ENCODE data around the gene PPARG. TPM values are rescaled to one million over a fixed set of nuclear protein-coding genes. Genes with fewer than 3 reads are reported as not detected.

PPARG gene
- total RNA-seq, 1 experiment from 2014 or later = 0.79 TPM

DNA sequence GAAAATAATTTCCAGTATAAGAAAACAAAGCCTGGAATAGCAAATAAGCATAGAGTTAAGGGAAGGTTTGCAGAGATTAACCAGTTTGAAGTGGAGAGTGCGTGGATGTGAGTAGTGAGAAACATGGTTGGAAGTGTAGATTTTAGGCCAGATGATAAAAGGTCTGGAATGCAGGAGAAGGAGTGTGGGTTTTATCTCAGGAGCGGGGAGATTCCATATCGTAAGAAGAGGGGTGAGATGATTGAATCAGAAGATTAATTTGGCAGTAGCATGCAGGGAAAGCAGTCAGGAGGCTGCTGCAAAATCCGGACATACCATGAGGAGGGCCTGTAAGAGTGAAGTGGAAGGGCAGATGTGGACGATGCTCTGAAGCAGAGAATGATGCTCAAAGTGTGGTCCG lies 13.7 kb downstream of the PPARG start:
- no peaks in the 10 kb centered on the region for H3K36me3 Mint-ChIP-seq
- no peak overlapping the region for H3K4me3 Mint-ChIP-seq
- ChIA-PET POLR2A (no interaction called here), CTCF (no interaction called here)
- H3K9me3 Mint-ChIP-seq = no peaks in the 10 kb centered on the region
- H3K4me1 Mint-ChIP-seq = no peaks in the 10 kb centered on the region
- no peaks in the 10 kb centered on the region for H3K27me3 Mint-ChIP-seq (ENCODE audit: low read depth)
- ATAC-seq (no peak), DNase-seq (ENCODE audit: low spot score) (no peak)
- no peak overlapping the region for H3K27ac Mint-ChIP-seq
- no peak for TF ChIP-seq SP1 (CRISPR knock-in tag; conservative IDR thresholded peaks at IDR 0.05)
- TF ChIP-seq E2F4 (CRISPR knock-in tag; IDR thresholded peaks at IDR 0.05; ENCODE audit: borderline replicate concordance, low read depth) = no peak
- no peak for TF ChIP-seq ZNF671 (CRISPR knock-in tag; IDR thresholded peaks at IDR 0.05)
- TF ChIP-seq CDX4 (CRISPR knock-in tag; IDR thresholded peaks at IDR 0.05; ENCODE audit: borderline replicate concordance) = no peak
- TF ChIP-seq, protein P1, sequence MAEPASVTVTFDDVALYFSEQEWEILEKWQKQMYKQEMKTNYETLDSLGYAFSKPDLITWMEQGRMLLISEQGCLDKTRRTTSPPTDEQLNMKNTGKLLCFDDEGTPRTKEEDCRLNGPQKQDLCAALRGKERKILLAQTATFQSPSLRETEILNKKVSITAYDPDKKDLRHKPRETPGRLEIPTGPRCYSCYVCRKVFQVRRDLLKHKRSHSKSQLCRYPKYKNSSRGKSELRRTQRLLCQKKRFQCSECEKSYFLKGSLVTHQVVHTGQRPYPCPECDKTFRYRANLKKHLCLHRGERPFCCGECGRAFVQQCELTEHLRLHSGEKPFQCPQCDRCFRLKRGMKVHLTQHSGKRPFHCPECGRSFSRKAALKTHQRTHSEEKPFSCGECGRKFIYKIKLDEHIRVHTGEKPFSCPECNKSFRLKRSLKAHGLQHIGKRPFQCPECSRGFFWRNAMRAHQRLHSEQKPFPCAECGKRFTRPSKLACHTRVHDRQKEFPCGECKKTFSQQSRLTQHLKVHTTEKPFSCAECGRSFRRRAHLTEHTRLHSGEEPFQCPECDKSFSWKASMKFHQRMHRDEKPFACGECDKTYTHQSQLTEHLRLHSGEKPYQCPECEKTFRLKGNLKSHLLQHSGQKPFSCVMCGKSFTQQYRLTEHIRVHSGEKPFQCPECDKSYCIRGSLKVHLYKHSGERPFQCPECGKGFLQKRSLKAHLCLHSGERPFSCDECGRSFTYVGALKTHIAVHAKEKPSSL (CRISPR knock-in tag; conservative IDR thresholded peaks at IDR 0.05) = no peak
- no peak for TF ChIP-seq EMX1 (CRISPR knock-in tag; IDR thresholded peaks at IDR 0.05)
- TF ChIP-seq OVOL2 (CRISPR knock-in tag; IDR thresholded peaks at IDR 0.05; ENCODE audit: borderline replicate concordance) = no peak
- no peak for TF ChIP-seq USF1 (CRISPR knock-in tag; IDR thresholded peaks at IDR 0.05)
- TF ChIP-seq RELA (CRISPR knock-in tag; IDR thresholded peaks at IDR 0.05; ENCODE audit: borderline replicate concordance) = no peak
- TF ChIP-seq, protein P2, sequence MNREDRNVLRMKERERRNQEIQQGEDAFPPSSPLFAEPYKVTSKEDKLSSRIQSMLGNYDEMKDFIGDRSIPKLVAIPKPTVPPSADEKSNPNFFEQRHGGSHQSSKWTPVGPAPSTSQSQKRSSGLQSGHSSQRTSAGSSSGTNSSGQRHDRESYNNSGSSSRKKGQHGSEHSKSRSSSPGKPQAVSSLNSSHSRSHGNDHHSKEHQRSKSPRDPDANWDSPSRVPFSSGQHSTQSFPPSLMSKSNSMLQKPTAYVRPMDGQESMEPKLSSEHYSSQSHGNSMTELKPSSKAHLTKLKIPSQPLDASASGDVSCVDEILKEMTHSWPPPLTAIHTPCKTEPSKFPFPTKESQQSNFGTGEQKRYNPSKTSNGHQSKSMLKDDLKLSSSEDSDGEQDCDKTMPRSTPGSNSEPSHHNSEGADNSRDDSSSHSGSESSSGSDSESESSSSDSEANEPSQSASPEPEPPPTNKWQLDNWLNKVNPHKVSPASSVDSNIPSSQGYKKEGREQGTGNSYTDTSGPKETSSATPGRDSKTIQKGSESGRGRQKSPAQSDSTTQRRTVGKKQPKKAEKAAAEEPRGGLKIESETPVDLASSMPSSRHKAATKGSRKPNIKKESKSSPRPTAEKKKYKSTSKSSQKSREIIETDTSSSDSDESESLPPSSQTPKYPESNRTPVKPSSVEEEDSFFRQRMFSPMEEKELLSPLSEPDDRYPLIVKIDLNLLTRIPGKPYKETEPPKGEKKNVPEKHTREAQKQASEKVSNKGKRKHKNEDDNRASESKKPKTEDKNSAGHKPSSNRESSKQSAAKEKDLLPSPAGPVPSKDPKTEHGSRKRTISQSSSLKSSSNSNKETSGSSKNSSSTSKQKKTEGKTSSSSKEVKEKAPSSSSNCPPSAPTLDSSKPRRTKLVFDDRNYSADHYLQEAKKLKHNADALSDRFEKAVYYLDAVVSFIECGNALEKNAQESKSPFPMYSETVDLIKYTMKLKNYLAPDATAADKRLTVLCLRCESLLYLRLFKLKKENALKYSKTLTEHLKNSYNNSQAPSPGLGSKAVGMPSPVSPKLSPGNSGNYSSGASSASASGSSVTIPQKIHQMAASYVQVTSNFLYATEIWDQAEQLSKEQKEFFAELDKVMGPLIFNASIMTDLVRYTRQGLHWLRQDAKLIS (CRISPR knock-in tag; IDR thresholded peaks at IDR 0.05; ENCODE audit: borderline replicate concordance) = no peak
- TF ChIP-seq, protein P3, sequence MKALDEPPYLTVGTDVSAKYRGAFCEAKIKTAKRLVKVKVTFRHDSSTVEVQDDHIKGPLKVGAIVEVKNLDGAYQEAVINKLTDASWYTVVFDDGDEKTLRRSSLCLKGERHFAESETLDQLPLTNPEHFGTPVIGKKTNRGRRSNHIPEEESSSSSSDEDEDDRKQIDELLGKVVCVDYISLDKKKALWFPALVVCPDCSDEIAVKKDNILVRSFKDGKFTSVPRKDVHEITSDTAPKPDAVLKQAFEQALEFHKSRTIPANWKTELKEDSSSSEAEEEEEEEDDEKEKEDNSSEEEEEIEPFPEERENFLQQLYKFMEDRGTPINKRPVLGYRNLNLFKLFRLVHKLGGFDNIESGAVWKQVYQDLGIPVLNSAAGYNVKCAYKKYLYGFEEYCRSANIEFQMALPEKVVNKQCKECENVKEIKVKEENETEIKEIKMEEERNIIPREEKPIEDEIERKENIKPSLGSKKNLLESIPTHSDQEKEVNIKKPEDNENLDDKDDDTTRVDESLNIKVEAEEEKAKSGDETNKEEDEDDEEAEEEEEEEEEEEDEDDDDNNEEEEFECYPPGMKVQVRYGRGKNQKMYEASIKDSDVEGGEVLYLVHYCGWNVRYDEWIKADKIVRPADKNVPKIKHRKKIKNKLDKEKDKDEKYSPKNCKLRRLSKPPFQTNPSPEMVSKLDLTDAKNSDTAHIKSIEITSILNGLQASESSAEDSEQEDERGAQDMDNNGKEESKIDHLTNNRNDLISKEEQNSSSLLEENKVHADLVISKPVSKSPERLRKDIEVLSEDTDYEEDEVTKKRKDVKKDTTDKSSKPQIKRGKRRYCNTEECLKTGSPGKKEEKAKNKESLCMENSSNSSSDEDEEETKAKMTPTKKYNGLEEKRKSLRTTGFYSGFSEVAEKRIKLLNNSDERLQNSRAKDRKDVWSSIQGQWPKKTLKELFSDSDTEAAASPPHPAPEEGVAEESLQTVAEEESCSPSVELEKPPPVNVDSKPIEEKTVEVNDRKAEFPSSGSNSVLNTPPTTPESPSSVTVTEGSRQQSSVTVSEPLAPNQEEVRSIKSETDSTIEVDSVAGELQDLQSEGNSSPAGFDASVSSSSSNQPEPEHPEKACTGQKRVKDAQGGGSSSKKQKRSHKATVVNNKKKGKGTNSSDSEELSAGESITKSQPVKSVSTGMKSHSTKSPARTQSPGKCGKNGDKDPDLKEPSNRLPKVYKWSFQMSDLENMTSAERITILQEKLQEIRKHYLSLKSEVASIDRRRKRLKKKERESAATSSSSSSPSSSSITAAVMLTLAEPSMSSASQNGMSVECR (CRISPR knock-in tag; IDR thresholded peaks at IDR 0.05; ENCODE audit: borderline replicate concordance) = no peak
- no peak for TF ChIP-seq PRDM15 (CRISPR knock-in tag; IDR thresholded peaks at IDR 0.05)
- TF ChIP-seq GTF2I (CRISPR knock-in tag; conservative IDR thresholded peaks at IDR 0.05) = no peak
- no peak for TF ChIP-seq ZSCAN18 (CRISPR knock-in tag; IDR thresholded peaks at IDR 0.05)
- no peak for TF ChIP-seq ZNF317 (CRISPR knock-in tag; IDR thresholded peaks at IDR 0.05; ENCODE audit: borderline replicate concordance, low read depth)
- no peak for TF ChIP-seq ZNF396 (CRISPR knock-in tag; IDR thresholded peaks at IDR 0.05; ENCODE audit: borderline replicate concordance)
- TF ChIP-seq ZNF232 (CRISPR knock-in tag; IDR thresholded peaks at IDR 0.05) = no peak
- no peak for TF ChIP-seq IRF2 (CRISPR knock-in tag; IDR thresholded peaks at IDR 0.05; ENCODE audit: borderline replicate concordance, low read depth)
